Measurements from ENCODE around the gene PATL2.
"Not testable (repeated sequence)": the region's sequence is repeated elsewhere in the genome, so short reads cannot be mapped to it uniquely, and the experiment has no call there.

Gene PATL2

DNA sequence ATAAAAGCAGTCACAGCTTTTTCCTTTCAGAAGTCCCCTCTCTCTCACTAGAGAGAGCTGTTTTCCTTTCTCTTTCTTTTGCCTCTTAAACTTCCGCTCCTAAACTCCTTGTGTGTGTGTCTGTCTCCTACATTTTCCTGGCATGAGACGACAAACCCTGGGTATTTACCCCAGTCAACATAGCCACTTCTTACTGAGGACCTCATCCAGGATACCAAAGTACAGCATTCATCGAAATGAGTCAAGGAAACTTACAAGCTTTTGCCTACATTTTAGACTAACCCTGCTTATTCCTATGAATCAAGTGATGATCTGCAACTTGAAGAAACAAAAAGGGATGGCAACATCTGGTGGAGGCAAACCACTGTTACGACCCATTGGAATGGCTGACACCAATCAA, 16.7 kb downstream of the PATL2 start:
- H3K79me1 ChIP-seq (ENCODE audit: low read depth, low read length) = no peaks in the 10 kb centered on the region
- no peak overlapping the region for H2BK12ac ChIP-seq (ENCODE audit: low read length)
- H3K14ac ChIP-seq (ENCODE audit: low read length) = no peak overlapping the region
- H4K8ac ChIP-seq (ENCODE audit: low read depth, low read length) = no peak overlapping the region
- H2AFZ ChIP-seq (ENCODE audit: low read length) = peak overlapping the region; percentile 22
- H3K4ac ChIP-seq (ENCODE audit: low read length) = no peak overlapping the region
- no peak overlapping the region for H3K23ac ChIP-seq (ENCODE audit: low read depth, low read length, poor library complexity)
- H3K4me2 ChIP-seq (ENCODE audit: insufficient read depth, low read length, poor library complexity, severe bottlenecking) = no peak overlapping the region
- H2AK5ac ChIP-seq (ENCODE audit: low read depth, low read length) = no peak overlapping the region
- no CpG with 5 or more reads among the region's 4 CpGs for WGBS, 2 donors (ENCODE audit: extremely low coverage in 2 of 2, insufficient read length in 2 of 2, insufficient replicate concordance in 1 of 2)
- no peak overlapping the region for H2BK120ac ChIP-seq (ENCODE audit: low read depth, low read length)
- no peak for DNase-seq (ENCODE audit: low spot score)
- H2BK5ac ChIP-seq (ENCODE audit: low read length) = no peak overlapping the region
- no peak overlapping the region for H4K91ac ChIP-seq (ENCODE audit: low read depth, low read length, poor library complexity)
- no peak overlapping the region for H3K4me3 ChIP-seq (ENCODE audit: low read length in 2 of 2)
- no peaks in the 10 kb centered on the region for H3K9me3 ChIP-seq (replicated peaks in 1 of 2; ENCODE audit: control insufficient read depth in 2 of 2, insufficient read depth in 1 of 2, low read depth in 1 of 2, low read length in 2 of 2)
- no peak overlapping the region for H3K27ac ChIP-seq (replicated peaks; ENCODE audit: low read length)
- no peaks in the 10 kb centered on the region for H3K4me1 ChIP-seq (ENCODE audit: control insufficient read depth in 2 of 2, insufficient read depth in 1 of 2, low read depth in 1 of 2, low read length in 2 of 2)
- peaks cover 0 to 17% (median 0%) of the 10 kb centered on the region in 3 experiments for H3K27me3 ChIP-seq (ENCODE audit: control insufficient read depth in 3 of 3, insufficient read depth in 3 of 3, low read depth in 1 of 3, low read length in 3 of 3)
- no peak overlapping the region for H2BK15ac ChIP-seq (ENCODE audit: low read length)
- H3K36me3 ChIP-seq (replicated peaks in 1 of 2; ENCODE audit: control insufficient read depth in 2 of 2, insufficient read depth in 2 of 2, low read length in 2 of 2) = no peaks in the 10 kb centered on the region
- H3K9ac ChIP-seq (ENCODE audit: low read depth, low read length, poor library complexity) = no peak overlapping the region
- H3K18ac ChIP-seq (ENCODE audit: low read length) = no peak overlapping the region

DNA sequence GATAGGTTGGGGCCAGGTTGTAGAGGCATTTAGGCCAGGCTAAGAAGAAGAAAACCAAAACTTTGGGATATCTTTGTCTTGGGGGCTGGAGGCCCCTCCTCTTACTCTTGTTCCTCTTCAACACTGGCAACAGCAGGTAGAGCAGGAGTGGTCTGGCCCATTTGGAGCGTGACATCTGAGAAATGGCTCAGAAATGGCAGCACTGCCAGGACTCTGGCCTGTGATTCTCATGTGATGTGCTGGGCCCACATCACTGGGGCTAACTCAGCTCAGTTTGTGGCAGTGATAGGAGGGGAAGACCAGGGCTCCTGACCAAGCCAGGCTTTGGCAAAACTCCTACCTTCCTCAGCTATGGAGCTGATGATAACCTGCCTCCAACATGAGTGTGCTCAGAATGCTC, 18.5 kb downstream of the PATL2 start:
- Histone ChIP-seq H3K9me3 (replicated peaks in 1 of 2; ENCODE audit: control insufficient read depth in 2 of 2, insufficient read depth in 1 of 2, low read depth in 1 of 2, low read length in 2 of 2) (no peaks in the 10 kb centered on the region), H4K8ac (ENCODE audit: low read depth, low read length) (no peak overlapping the region), H3K4me3 (ENCODE audit: low read length in 2 of 2) (no peak overlapping the region), H3K4me2 (ENCODE audit: insufficient read depth, low read length, poor library complexity, severe bottlenecking) (no peak overlapping the region), H3K14ac (ENCODE audit: low read length) (no peak overlapping the region), H3K23ac (ENCODE audit: low read depth, low read length, poor library complexity) (no peak overlapping the region), H3K27ac (replicated peaks; ENCODE audit: low read length) (no peak overlapping the region), H3K4me1 (ENCODE audit: control insufficient read depth in 2 of 2, insufficient read depth in 1 of 2, low read depth in 1 of 2, low read length in 2 of 2) (no peaks in the 10 kb centered on the region), H2BK12ac (ENCODE audit: low read length) (no peak overlapping the region), H2BK5ac (ENCODE audit: low read length) (no peak overlapping the region), H2AK5ac (ENCODE audit: low read depth, low read length) (no peak overlapping the region), H3K27me3 (ENCODE audit: control insufficient read depth in 3 of 3, insufficient read depth in 3 of 3, low read depth in 1 of 3, low read length in 3 of 3) (peaks cover 0 to 17% (median 0%) of the 10 kb centered on the region in 3 experiments), H3K9ac (ENCODE audit: low read depth, low read length, poor library complexity) (no peak overlapping the region), H3K18ac (ENCODE audit: low read length) (no peak overlapping the region), H3K36me3 (replicated peaks in 1 of 2; ENCODE audit: control insufficient read depth in 2 of 2, insufficient read depth in 2 of 2, low read length in 2 of 2) (no peaks in the 10 kb centered on the region), H2AFZ (ENCODE audit: low read length) (no peak overlapping the region), H4K91ac (ENCODE audit: low read depth, low read length, poor library complexity) (no peak overlapping the region), H2BK120ac (ENCODE audit: low read depth, low read length) (no peak overlapping the region), H3K79me1 (ENCODE audit: low read depth, low read length) (no peaks in the 10 kb centered on the region), H2BK15ac (ENCODE audit: low read length) (no peak overlapping the region), H3K4ac (ENCODE audit: low read length) (no peak overlapping the region)
- WGBS, 2 donors (ENCODE audit: extremely low coverage in 2 of 2, insufficient read length in 2 of 2, insufficient replicate concordance in 1 of 2) = no CpG with 5 or more reads among the region's 1 CpG
- no peak for DNase-seq (ENCODE audit: low spot score)

DNA sequence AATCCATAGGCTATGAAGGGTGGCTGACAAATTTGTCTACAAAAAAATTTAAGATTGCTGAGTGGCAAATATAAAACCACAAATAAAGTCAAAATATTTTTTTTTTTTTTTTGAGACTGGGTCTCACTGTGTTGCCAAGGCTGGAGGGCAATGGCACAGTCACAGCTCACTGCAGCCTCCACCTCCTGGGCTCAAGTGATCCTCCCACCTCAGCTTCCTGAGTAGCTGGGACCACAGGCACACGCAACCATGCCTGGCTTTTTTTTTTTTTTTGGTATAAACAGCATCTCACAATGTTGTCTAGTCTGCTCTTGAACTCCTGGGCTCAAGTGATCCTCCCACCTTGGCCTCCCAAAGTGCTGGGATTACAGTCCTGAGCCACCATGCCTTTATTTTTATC, 20.9 kb downstream of the PATL2 start:
- H3K9ac ChIP-seq (ENCODE audit: low read depth, low read length, poor library complexity); H3K27ac ChIP-seq (replicated peaks; ENCODE audit: low read length); H4K8ac ChIP-seq (ENCODE audit: low read depth, low read length); H3K4me1 ChIP-seq (ENCODE audit: control insufficient read depth in 2 of 2, insufficient read depth in 1 of 2, low read depth in 1 of 2, low read length in 2 of 2); H3K14ac ChIP-seq (ENCODE audit: low read length); H3K36me3 ChIP-seq (replicated peaks in 1 of 2; ENCODE audit: control insufficient read depth in 2 of 2, insufficient read depth in 2 of 2, low read length in 2 of 2); H3K4me3 ChIP-seq (ENCODE audit: low read length in 2 of 2); H3K23ac ChIP-seq (ENCODE audit: low read depth, low read length, poor library complexity); H2BK5ac ChIP-seq (ENCODE audit: low read length); H3K27me3 ChIP-seq (ENCODE audit: control insufficient read depth in 3 of 3, insufficient read depth in 3 of 3, low read depth in 1 of 3, low read length in 3 of 3); H3K4me2 ChIP-seq (ENCODE audit: insufficient read depth, low read length, poor library complexity, severe bottlenecking); H2AK5ac ChIP-seq (ENCODE audit: low read depth, low read length); H3K9me3 ChIP-seq (replicated peaks in 1 of 2; ENCODE audit: control insufficient read depth in 2 of 2, insufficient read depth in 1 of 2, low read depth in 1 of 2, low read length in 2 of 2); H3K18ac ChIP-seq (ENCODE audit: low read length); H2BK120ac ChIP-seq (ENCODE audit: low read depth, low read length); H3K4ac ChIP-seq (ENCODE audit: low read length); H2AFZ ChIP-seq (ENCODE audit: low read length); H2BK12ac ChIP-seq (ENCODE audit: low read length); H3K79me1 ChIP-seq (ENCODE audit: low read depth, low read length); DNase-seq (ENCODE audit: low spot score); H4K91ac ChIP-seq (ENCODE audit: low read depth, low read length, poor library complexity); H2BK15ac ChIP-seq (ENCODE audit: low read length): not testable (repeated sequence)
- no CpG with 5 or more reads among the region's 1 CpG for WGBS, 2 donors (ENCODE audit: extremely low coverage in 2 of 2, insufficient read length in 2 of 2, insufficient replicate concordance in 1 of 2)

DNA sequence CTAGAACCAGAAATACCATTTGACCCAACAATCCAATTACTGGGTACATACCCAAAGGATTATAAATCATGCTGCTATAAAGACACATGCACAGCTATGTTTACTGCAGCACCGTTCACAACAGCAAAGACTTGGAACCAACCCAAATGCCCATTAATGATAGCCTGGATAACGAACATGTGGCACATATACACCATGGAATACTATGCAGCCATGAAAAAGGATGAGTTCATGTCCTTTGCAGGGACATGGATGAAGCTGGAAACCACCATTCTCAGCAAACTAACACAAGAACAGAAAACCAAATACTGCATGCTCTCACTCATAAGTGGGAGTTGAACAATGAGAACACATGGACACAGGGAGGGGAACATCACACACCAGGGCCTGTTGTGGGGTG, 21.8 kb downstream of the PATL2 start:
- H4K91ac ChIP-seq (ENCODE audit: low read depth, low read length, poor library complexity); H4K8ac ChIP-seq (ENCODE audit: low read depth, low read length); H2AK5ac ChIP-seq (ENCODE audit: low read depth, low read length); H3K9ac ChIP-seq (ENCODE audit: low read depth, low read length, poor library complexity); H2AFZ ChIP-seq (ENCODE audit: low read length); H2BK15ac ChIP-seq (ENCODE audit: low read length); H2BK120ac ChIP-seq (ENCODE audit: low read depth, low read length); H3K4ac ChIP-seq (ENCODE audit: low read length); H2BK12ac ChIP-seq (ENCODE audit: low read length); H3K4me1 ChIP-seq (ENCODE audit: control insufficient read depth in 2 of 2, insufficient read depth in 1 of 2, low read depth in 1 of 2, low read length in 2 of 2); DNase-seq (ENCODE audit: low spot score); H2BK5ac ChIP-seq (ENCODE audit: low read length); H3K18ac ChIP-seq (ENCODE audit: low read length); H3K4me2 ChIP-seq (ENCODE audit: insufficient read depth, low read length, poor library complexity, severe bottlenecking); H3K14ac ChIP-seq (ENCODE audit: low read length); H3K9me3 ChIP-seq (replicated peaks in 1 of 2; ENCODE audit: control insufficient read depth in 2 of 2, insufficient read depth in 1 of 2, low read depth in 1 of 2, low read length in 2 of 2); H3K23ac ChIP-seq (ENCODE audit: low read depth, low read length, poor library complexity); H3K79me1 ChIP-seq (ENCODE audit: low read depth, low read length); H3K36me3 ChIP-seq (replicated peaks in 1 of 2; ENCODE audit: control insufficient read depth in 2 of 2, insufficient read depth in 2 of 2, low read length in 2 of 2); H3K4me3 ChIP-seq (ENCODE audit: low read length in 2 of 2); H3K27ac ChIP-seq (replicated peaks; ENCODE audit: low read length); H3K27me3 ChIP-seq (ENCODE audit: control insufficient read depth in 3 of 3, insufficient read depth in 3 of 3, low read depth in 1 of 3, low read length in 3 of 3): not testable (repeated sequence)
- WGBS, 2 donors (ENCODE audit: extremely low coverage in 2 of 2, insufficient read length in 2 of 2, insufficient replicate concordance in 1 of 2) = no CpG with 5 or more reads among the region's 2 CpGs

Measured in neuronal stem cell (in vitro differentiated cells).